ENCODE results near the gene CCDC92B.

- TF ChIP-seq POLR2A (IDR thresholded peaks at IDR 0.05) = no peak
- TF ChIP-seq CTCF (IDR thresholded peaks at IDR 0.05) = no peak
Measured at GRCh38 chr17:2694381-2695242, 54.8 kb downstream of the CCDC92B start.
